Measurements from ENCODE around the gene PERM1. TPM values are rescaled to one million over a fixed set of nuclear protein-coding genes. Genes with fewer than 3 reads are reported as not detected.
A peak's percentile ranks its signal among the peaks of the same experiment; 100 is the strongest.

PERM1 gene
- total RNA-seq, 1 donor from 2014 or later = 0.47 TPM

DNA sequence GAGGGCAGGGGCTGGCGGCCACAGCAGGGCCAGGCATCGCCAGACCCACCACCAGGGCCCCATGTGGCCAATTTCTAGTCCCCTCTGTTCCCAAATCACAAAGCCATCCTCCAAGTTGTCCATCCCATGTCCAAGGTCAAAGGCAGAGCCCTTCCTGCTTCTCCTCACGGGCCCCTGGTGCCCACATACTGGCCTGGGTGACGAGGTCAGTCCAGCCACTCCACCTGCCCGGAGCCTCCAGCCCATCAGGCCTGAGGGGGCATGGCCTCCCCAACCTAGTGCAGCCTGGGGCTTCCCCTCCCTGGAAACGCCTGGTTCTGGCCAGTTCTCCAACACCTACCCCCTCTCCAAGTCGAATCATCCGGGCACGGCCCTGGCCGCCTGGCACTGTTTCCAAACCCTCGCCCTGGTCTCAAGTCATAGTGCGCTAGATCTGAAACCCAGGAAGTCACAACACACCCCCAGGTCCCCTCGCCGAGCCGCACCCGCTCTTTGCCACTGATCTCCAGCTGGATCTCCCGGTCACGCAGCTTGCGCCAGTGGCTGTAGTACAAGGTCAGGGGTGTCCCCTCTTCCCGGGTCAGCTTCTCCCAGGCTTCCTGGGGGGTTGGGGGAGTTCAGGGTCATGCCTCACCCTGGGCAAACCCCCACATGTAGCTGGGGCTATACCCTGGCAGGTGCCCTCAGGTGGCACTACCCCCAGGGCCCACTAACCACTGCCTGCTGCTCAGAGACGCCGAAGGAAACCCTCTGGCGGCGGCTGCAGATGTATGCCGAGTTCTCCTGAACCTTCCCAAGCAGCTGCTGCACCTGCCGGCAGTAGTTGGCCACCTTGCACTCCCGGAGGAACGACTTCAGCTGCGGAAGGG, 36.0 kb downstream of the PERM1 start:
- DNase-seq = no peak

DNA sequence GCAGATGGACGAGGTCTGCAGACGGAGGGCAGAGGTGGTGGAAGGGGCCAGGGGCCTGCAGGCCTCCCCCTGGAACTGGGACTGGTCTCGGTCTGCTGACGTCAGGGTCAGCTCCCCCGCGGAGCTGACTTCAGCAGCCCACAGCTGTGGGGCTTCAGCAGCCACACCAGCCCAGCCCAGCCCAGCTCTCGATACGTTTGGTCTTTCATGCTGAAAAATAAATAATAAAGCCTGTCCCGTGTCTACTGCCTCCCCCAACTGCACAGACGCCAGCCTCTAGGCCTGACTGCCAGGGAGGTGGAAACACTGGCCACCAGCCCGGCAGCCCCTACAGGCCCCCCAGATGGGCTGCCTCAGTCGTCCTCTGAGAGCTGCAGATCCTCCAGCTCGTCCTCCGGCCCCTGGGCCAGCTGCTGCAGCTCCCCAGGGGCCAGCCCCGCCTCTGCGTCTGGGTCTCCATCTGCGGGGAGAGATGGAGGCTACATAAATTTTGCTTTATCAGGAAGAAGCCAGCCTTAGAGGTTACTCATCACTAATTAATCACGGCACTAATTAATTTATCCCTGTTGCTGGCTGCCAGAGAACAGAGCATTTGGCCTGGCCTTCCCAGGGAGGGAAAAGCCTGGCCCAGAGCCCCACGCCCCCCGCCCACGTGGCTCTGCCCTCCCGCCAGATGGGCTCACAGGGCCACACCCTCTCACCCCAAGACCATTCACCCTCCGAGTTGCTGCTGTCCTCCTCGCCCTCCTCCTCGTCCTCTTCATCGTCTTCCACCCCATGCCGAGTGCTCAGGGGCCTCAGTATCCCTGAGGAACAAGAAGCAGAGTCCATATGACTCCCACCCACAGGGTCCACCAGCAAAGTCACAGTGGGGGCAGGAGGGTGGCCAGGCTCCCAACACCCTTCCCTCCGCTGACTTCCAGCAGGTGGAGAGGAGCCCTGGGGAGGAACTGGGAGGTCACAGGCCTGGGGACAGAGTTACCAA, 37.3 kb downstream of the PERM1 start:
- DNase-seq = no peak

DNA sequence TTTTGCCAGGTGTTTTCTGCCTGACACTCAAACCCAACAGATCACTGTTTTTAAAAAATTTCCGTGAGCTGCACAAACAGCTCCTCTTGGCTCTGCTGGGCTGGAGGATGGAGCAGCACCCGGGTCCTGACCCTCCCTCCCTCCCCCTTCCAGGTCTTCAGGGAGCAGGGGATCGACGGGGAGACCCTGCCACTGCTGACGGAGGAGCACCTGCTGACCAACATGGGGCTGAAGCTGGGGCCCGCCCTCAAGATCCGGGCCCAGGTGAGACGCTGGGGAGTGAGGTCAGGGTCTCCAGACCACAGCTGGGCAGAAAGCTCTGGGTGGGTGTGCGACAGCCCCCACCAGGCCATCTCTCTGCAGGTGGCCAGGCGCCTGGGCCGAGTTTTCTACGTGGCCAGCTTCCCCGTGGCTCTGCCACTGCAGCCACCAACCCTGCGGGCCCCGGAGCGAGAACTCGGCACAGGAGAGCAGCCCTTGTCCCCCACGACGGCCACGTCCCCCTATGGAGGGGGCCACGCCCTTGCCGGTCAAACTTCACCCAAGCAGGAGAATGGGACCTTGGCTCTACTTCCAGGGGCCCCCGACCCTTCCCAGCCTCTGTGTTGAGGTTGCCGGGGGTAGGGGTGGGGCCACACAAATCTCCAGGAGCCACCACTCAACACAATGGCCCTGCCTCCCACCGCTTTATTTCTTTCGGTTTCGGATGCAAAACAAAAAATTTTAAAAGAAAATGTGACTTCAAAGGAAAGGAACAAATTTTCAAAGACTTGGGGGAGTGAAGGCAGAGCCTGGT, 38.1 kb downstream of the PERM1 start:
- no peak for DNase-seq

DNA sequence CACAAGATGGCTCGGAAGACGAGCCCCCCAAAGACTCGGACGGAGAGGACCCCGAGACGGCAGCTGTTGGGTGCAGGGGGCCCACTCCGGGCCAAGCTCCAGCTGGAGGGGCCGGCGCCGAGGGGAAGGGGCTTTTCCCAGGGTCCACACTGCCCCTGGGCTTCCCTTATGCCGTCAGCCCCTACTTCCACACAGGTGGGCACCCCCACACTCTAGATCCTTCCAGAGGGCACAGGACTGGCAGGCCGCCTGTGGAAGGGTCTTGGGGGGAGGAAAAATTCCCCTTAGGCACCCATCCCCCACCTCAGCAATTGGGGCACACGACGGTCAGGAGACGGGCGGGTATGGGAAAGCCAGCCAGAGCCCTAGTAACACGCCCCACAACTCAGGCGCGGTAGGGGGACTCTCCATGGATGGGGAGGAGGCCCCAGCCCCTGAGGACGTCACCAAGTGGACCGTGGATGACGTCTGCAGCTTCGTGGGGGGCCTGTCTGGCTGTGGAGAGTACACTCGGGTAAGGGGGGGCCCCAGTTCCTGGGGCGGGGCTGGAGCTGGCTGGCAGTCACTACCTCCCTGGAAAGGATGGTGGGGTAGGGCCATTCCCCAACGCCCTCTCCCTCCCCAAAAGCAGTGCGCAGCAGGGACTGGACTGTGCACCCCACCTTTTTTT, 38.9 kb downstream of the PERM1 start:
- DNase-seq = no peak

DNA sequence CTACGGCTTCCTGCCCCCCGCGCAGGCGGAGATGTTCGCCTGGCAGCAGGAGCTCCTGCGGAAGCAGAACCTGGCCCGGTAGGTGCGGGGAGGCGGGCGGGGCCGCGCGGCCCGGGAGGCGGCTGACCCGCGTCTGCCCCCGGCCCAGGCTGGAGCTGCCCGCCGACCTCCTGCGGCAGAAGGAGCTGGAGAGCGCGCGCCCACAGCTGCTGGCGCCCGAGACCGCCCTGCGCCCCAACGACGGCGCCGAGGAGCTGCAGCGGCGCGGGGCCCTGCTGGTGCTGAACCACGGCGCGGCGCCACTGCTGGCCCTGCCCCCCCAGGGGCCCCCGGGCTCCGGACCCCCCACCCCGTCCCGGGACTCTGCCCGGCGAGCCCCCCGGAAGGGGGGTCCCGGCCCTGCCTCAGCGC, 39.5 kb downstream of the PERM1 start:
- no peak for DNase-seq

DNA sequence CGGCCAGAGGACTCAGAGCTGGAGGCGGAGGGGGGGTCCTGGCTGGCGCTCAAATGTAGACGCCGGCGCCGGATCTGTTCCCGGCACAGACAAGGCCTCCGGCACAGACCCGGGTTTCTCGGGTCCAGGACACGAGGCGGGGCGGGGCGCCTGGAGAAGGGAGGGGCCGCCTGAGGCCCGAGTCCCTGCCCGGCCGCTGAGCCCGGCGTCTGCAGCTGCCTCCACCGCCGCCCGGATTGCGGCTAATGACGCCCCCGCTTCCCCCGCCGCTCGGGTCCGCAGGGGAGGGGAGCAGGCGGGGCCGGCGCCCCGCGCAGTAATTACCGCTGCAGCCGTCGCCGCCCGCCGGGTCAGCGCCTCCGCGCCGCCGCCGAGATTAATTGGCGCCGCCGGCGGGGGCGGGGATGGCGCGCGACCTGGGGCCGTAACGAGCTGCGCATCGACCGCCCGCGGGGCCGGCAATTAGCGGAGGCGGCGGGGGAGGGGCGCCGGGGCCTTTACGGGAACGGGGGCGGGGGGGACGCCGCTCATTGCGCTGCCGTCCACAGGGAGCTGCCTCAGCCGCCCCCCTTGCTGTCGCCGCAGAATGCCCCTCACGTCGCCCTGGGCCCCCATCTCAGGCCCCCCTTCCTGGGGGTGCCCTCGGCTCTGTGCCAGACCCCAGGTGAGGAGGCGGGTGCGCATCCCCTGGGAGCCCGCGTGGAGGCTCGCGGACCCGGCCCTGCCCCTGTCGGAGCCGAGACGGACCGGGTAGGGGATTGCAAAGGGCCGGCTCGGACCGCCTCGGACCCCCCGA, 40.1 kb downstream of the PERM1 start:
- DNase-seq = no peak

DNA sequence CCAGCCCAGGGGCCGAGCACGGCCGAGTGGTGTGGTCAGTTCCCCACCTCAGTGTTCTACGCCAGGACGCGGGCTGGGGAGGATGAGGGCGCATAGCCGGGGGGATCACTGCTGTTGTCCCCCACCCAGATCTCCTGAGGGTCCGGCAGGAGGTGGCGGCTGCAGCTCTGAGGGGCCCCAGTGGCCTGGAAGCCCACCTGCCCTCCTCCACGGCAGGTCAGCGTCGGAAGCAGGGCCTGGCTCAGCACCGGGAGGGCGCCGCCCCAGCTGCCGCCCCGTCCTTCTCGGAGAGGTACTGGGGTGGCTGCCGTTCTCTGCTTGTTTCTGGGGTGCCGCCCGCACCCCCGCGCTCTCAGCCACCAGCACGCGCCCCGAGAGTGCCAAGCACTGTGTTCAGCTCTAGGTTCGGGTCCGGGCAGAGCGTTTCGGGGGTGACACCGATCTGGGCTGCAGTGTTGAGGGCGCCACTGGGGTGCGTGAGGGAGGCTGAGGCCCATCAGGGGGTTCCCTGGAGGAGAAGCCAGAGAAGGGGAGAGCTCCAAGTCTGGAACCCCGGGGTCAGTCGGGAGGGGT, 40.8 kb downstream of the PERM1 start:
- DNase-seq = no peak

DNA sequence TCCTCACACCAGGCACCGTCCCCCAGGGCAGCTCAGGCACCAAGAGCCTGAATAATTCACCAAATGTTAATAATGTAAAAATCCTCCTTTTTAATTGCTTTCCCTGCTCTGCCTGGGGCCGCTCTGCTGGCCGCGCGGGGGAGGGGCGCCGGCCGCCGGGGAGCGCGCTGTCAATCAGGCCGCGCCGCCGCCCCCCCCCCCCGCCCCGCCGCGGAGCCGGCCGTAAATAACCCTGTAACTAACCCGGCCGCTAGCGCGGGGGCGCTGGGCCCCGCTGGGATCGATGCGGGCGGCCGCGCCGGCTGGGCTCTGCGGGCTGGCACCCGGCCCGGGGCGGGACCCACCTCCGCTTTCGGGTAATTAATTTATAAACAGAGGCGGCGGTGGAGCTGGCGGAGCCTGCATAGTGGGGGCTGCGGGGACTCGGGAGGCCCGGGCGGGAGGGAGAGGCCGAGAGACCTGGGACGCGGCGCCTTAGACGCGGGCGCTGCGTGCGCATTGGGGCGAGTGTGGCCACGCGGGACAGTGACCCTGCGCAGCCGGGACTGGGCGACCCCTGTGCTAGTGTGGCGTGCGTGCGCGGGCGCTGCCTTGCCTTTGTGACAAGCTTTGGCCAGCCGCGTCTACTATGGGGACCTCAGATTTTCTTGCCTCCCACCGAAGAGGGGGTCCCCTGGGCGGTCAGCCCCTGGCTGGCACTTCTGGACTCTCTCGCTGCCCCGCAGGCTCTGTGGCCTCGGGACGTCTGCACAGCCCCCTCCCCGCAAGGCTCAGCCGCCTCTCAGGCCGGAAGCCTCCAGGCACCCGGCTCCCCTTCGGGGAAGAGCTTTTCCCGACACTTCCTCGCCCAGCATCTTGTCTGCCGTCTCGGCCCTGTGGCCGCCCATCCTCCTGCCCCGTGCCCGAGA, 41.5 kb downstream of the PERM1 start:
- peak; percentile 13 for DNase-seq

DNA sequence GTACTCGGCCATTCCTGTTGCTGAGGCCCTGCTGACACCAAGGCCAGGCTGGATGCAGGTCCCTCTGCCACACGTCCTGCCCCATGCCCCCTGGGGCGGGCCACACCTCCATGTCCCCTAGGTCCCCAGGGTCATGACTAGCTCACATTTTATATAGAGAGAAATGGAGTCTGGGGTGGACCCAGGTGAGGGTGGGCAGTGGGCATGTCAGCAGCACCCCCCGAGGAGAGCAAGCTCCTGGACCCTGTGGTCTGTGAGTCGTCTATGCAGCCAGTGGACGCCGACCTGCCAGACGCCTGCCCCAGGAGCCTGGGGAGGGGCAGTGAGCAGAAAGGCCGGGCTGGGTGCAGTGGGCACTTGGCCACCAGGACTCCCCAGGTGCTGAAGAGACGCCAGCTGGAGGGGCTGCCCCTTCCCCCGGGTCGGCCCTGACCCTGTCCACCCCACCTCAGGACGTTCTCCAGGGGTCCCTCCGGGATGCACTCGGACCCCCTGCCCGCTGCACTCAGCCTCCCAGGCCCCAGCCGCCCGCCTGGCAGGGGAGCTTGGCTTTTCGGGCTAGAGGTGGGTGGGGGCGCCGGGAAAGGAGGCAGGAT, 42.3 kb downstream of the PERM1 start:
- no peak for DNase-seq

DNA sequence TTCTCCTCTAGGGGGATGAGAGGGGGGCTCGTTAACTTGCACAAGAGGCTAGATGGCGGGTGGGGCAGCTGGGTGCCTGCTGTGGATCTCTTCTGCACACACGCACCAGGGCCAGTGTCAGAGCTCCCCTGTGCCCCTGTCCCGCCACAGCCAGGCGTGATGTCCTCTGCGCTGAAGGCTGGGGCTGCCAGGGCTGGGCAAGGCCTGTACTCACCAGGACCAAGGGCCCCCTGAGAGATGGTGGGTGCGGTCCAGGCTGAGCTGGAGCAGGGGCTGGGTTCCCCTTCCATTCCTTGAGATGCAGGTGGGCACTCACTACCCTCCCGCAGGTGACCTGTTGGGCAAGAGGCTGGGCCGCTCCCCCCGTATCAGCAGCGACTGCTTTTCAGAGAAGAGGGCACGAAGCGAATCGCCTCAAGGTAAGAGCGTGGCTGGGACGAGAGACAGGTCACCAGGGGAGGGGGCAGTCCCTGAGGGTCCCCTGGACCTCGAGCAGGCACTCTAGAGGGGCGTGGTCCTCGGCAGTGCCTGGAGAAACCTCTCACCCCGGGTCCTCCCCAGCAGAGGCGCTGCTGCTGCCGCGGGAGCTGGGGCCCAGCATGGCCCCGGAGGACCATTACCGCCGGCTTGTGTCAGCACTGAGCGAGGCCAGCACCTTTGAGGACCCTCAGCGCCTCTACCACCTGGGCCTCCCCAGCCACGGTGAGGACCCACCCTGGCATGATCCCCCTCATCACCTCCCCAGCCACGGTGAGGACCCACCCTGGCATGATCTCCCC, 43.0 kb downstream of the PERM1 start:
- no peak for DNase-seq

DNA sequence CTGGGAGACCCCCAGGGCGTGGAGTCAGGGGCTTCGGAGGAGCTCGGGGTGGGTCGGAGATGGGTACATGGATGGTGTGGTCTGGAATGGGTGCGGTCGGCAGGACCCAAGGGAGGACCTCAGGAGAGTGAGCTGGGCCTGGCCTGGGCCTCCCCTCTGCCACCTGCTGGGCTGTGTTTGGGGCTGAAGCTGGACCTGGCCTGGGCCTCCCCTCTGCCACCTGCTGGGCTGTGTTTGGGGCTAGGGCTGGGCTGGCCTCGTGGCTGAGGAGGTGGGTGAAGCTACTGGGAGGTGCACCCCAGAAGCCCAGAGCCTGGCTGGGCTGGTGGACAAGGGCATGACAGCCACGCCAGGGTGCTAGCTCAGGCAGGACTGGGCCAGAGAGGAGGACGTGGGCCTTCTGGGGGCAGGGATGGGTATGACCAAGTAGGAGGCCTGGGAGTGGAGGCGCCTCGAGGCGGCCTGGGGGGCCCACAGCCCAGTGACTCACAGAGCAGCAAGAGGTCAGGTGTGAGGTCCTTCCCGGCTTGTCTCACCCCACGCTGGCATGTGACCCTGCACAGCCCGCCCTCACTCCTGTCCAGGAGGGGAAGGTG, 43.7 kb downstream of the PERM1 start:
- no peak for DNase-seq

DNA sequence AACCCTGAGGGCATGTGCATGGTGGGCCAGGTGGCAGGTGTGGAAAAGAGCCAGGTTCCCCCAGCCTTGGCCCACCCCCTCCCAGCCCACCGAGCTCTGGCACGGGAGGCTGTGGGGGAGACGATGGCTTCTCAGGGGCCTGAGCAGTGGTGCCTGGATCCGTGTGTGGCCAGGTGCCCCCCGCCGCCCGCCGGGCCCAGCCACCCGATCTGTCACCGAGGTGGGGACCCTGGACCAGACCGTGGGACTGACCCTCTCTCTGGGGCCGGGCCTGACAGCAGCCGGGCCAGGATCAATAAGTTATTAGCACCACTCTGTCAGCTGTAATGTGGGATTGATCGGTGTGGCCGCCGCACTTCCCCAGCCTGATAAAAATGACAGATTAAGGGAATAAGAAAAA, 44.4 kb downstream of the PERM1 start:
- no peak for DNase-seq

DNA sequence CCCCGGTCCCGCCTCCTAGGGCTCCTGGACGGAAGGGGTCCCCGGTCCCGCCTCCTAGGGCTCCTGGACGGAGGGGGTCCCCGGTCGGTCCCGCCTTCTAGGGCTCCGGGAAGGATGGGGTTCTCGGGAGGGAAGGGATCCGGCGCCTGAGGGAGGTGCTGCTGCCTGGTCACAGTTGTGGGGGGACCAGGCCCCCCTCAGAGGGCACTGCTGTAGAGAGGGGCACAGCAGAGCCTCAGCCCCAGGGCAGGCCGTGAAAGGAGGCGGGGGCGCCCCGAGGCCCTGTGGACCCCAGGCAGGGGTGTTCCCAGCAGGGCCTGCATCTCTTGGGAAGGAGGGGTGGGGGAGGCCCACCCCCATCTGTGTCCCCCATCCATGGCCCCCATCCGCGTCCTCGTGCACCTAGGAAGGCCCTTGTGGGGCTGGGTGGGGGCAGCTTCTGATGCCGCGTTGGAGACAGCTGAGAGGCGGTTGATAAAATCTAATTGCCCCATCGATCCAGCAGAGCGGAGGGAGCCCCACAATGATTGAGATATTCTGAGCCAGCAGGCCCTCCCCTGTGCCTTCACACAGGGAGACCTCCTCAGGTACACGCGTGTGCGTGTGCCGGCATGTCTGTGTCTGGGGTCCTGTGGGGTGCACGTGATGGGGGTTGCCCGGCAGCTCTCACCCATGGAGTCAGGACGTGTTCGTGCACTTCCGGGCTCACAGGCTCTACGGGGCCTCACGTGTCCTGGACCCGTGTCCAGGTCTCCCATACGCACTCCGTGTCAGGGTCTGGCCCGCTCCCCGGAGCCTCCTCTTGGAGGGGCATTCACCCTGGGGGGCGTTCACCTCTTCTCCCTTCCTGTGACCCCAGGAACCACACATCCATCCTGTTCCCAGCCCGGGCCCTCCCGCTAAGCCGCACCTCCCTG, 45.3 kb downstream of the PERM1 start:
- no peak for DNase-seq

DNA sequence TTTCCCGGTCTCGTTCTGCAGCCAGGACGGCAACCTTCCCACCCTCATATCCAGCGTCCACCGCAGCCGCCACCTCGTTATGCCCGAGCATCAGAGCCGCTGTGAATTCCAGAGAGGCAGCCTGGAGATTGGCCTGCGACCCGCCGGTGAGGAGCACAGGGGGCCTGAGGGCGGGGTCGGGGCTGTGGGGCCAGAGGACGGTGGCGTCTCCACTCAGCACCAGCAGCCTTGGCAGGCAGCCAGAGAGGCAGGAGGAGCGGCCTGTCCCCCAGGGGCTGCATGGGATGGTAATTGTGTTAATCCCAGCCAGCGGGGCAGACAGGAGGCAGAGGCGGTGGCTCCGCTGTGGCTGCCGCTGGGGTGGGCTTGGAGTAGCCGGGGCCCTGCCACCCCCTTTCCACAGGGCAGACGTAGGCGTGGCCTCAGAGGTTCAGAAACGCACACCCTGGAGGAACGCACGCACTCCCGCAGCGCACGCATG, 46.1 kb downstream of the PERM1 start:
- no peak for DNase-seq

DNA sequence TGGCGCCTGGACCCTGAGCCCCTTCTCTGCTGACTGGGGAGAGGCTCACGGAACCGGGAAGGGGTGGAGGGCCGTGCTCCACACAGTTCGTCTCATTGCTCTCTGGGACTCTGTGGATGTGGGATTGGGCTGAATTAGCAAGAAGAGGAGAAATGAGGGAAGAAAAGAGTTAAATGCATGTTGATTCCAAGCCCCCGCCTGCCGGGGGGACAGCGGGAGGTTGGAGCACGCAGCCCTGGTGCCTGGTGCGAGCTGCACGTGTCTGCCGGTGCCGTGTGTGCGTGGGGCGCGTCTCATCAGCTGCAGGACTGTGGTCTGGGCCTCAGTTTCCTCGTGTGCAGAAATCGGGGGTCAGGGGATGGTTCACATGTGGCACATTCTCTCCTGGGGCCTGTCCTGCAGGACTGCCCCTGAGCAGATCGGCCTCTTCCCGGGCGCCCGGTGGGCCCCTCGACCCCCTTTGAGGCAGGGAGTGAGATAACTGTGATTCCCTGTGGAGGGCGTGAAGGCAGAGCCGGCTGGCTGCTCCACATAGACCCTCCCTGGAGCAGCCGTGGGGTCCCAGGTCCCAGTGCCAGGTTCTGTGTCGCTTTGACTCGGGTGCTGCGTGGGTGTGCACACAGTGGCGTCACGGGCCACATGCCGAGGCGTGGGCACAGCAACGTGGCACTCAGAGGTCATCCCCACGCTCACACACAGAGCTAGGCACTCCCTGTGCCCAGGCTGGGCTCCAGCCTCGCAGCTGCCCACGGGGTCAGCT, 46.7 kb downstream of the PERM1 start:
- DNase-seq = no peak

DNA sequence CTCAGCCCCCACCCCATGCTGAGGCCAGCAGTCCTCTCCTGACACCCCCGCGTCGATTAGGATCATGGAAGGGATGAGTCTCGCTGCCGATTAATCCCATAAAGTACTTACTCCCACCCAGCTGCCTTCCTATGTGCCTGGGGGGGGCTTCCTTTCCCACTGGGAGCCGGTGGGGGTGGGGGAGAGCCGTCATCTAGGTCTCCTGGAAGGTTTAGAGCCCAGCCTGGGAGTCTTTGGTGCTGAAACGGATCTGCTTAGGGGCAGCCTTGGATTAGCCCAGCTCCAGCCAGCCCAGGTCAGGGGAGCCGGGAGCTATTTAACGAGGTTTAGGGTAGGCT, 48.3 kb downstream of the PERM1 start:
- no peak for DNase-seq

Measured in occipital lobe (tissue), 2 donors.